COLO668 (cell line): ENCODE measurements around the gene CORO1C.
"Not testable (repeated sequence)": the region's sequence is repeated elsewhere in the genome, so short reads cannot be mapped to it uniquely, and the experiment has no call there.

Experiments
- DNase-seq: peaks from one replicate; lab custom pipeline; 2025; ENCODE audit not compliant: unreplicated experiment; lab: John Stamatoyannopoulos, UW

Gene CORO1C

DNA sequence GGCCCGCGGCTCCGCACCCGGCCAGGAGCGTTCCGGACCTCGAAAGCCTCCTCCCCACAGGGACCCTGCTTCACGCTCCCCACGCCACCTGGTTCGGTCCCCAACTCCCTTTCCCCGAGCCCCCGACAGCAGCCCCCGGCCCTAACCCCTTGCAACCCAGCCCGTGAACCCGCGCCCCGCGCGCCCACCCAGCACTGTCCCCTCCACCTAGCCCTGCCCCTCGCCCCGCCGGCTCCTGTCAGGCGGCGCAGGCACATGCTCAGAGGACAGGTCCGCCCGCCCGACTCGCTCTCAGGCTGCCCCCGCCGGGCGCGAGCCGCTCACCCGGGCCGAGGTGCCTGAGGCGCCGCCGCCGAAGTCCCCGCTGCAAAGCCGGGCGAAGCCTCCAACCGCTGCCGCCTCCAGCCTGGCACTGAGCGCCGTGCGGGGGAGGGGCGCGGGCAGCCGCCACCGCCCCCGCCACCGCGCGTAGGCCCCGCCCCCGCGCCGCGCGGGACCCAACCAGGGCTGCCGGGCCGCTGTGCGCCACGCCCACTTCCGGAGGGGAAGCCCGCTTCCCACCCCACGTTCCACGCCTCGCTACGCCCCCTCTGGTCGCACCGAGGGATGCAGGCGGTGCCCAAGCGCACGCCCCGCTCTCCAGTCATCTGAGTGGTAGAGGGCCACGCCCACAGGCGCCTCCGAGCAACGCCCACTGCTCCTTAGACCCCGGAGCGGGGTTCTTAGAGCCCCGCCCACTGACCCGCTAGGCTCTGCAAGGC is at the start of gene CORO1C:
Gene CORO1C (minus strand): TSS at position 414 of the 761 bp plus-strand sequence. CDS start 30,200 bp downstream, outside the sequence.
- peak; percentile 99 for DNase-seq

DNA sequence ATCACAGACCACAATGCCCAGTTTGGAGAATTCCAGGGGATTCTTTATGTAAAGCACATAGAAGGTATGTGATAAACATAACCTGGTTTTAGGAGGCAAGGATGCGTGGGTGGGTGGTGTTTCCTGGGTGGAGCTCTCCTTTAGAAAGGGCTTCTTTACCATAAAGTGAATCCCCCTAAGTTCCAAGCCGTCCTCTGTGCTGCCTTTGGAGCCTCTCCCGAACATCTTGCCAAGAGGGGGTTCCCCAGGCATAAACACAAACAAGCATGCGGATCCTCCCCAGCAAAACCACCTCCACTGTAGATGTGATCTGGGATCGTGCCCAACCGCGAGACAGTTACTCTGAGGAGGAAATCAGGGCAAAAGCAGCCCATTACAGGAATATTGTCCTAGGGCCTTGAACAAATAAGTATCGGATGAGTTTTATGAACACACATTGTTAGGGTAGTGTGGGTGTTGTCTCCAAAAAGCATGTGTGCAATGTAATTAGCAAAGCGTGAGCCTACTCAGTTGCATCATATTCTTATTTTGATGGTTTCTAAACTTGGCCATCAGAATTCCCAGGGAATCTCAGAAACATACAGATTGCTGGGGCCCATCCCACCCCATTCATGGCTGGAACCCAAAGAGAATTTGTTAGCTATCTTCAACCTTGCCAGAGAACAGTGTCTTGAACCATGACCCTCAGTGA is 48.8 kb upstream of the CORO1C start:
- DNase-seq: no peak

DNA sequence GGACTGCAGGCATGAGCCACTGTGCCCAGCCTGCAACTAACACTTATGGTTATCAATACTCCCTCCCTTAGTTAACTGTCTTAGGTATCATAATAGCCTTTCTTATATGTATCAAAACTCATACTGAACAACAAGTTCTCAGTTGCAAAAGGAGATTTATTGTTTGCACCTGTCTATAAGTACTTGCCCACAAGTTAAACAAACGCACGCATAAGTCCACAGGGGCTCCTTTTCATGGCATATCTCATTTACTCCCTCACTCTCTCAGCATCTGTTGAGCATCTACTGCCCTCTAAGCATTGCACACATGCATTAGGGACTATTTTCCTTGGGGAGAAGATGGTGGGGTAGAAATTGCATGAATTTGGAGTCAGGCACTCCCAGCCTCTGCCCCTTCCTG is 46.7 kb upstream of the CORO1C start:
- no peak for DNase-seq

DNA sequence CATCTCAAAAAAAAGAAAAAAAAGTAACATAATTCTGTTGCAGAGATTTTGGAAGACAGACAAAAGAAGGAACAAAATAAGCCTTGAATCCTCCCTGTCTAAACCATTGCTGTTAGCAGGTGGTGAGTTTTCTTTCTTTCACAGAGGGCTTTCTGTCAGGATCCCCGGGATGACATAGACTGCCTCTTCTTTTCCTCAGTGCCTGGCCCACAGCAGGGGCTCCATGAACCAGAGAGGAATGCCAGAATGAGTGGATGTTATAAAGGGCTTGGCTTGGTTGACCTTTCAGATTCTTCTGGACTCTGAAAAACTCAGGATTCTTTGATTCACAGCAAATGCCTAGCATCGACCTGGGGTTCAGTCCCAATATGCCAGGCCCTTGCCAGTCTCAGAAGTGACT is 45.8 kb upstream of the CORO1C start:
- DNase-seq: no peak

DNA sequence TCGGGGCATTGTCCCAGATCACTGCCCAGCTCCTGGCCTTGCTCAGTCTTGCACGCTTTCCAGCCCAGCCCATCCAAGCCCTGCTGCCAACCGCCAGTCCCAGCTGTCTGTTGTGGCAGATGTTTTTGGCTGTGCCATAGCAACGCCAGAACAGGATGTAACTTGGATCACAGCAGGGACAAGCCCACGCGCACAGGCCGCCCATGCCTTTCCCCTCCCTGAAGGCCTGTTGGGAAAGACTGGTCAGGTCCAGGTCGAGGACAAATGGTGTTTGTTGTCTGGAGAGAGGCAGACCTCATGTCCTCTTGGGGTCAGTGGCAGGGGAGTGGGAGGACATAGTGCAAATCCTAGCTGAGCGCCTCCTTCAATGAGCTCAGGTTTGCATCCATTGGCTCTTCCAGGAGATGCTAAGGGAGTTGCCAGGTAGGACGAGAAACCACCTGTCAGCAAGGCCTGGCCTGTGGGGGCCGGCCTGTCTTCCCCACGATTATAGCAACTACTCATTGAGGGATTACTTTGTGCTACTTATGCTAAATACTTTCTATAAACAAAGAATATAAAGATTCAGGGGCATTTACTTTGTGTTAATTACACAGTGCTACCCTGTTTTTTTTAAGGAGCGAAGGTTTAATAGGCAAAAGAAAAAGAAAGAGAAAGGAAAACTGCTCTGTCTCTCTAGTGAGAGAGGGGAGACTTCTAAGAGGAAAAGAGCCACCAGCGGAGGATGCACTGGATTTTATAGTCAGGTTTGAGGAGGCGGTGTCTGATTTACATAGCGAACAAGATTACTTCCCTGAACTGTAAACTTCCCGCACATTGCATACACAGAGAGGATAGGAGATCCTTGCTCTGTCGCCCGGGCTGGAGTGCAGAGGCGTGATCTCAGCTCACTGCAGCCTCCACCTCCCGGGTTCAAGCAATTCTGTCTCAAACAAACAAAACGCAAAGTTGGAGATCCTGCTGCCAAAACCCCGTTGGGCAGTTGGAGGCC is 42.8 kb upstream of the CORO1C start:
- peak; percentile 95 for DNase-seq

DNA sequence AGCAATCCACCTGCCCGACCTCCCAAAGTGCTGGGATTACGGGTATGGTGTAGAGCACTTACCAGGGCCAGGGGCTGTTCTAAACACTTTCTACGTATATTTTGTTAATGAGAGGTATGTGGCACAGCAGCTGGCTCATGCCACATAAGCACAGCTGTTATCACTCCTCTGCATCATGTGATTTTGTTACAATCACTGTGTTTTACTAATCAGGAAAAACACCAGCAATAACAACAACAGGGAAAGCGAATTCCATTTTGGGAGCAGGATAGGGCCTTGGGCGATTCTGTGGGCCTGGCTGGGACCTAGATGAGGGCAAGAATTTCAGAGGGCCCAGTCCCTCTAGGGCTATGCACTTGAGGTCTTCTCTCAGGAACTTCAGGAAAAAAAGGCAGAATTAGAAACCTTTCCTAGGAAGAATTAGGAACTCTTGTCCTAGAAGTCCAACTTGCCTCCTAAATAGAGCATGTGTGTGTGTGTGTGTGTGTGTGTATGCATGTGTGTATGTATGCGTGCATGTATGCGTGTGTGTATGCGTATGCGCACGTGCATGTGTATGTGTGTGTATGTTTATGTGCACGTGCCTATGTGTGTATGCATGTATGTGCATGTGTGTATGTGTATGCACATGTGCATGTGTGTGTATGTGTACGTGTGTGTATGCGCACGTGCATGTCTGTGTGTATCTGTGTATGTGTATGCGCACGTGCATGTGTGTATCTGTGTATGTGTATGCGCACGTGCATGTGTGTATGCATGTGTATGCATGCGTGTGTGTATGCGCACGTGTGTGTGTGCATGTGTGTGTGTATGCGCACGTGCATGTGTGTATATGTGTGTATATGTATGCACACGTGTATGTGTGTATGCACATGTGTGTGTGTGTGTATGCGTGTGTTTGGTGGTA is 41.8 kb upstream of the CORO1C start:
- no peak for DNase-seq

DNA sequence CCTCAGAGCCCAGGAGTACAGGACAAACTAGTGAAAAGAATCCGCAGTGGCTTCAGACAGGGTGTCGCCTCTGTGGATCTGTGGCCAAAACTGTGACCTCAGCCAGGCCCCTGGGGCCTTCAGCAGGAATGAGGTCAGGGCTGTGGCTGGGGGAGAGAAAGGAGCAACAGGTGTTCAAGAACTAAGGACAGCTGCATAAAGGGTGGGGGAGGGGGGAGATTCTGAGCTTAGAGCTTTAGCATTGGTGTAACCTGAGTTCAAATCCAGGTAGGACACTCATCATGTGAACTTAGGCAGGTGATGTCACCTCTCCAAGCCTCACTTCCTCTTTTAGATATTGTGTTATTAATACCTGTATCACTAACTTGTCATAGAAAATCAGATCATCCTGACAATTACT is 40.9 kb upstream of the CORO1C start:
- DNase-seq: peak; percentile 86

DNA sequence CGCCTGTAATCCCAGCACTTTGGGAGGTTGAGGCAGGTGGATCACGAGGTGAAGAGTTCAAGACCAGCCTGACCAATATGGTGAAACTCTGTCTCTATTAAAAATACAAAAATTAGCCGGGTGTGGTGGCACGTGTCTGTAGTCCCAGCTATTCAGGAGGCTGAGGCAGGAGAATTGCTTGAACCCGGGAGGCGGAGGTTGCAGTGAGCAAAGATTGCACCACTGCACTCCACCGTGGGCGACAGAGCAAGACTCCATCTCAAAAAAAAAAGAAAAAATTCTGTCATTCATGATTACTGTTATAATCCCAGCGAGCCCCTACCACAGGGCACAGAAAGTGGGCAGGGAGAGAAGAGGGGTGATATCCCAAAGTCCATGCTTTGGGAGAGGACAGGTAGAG is 40.5 kb upstream of the CORO1C start:
- DNase-seq: not testable (repeated sequence)

DNA sequence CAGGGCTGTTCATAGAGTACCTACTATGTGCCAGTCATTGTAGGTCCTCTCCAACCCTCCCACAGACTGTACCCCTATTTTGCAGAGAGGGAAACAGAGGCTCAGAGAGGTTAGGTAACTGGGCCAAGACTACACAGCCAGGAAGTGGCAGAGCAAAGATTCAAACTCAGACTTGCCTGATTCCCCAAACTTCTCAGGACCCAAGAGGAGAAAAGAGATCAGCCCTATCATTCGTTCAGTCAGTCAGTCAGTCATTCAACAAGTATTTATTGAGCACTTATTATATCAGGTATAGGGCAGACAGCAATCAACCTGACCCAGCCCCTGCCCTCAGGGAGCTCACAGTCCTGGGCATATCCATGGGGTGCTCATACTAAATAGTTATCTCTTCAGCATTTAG is 39.6 kb upstream of the CORO1C start:
- no peak for DNase-seq

DNA sequence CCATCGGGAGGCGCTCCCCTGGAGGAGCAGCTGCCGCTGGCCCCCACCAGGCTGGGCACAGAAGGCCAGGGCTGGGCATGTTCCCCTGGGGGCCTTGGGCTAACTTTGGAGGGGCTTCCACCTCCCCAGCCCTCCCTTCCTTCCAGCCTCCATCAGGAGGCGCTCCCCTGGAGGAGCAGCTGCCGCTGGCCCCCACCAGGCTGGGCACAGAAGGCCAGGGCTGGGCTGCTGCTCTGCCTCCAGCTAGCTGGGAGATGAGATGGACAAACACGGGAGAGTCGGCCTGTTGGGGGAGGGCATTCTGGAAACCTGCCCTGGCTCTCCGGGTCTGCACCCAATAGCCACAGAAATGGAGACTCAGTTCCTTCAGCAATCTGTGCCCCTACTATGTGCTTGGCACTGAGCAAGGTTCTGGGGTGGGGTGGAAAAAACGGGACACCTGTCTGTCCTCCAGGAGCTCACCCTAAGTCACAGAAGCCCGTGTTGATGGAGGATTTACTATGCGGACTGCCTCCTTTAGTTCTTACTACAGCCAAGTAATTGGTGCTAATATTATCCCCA is 39.0 kb upstream of the CORO1C start:
- DNase-seq: no peak

DNA sequence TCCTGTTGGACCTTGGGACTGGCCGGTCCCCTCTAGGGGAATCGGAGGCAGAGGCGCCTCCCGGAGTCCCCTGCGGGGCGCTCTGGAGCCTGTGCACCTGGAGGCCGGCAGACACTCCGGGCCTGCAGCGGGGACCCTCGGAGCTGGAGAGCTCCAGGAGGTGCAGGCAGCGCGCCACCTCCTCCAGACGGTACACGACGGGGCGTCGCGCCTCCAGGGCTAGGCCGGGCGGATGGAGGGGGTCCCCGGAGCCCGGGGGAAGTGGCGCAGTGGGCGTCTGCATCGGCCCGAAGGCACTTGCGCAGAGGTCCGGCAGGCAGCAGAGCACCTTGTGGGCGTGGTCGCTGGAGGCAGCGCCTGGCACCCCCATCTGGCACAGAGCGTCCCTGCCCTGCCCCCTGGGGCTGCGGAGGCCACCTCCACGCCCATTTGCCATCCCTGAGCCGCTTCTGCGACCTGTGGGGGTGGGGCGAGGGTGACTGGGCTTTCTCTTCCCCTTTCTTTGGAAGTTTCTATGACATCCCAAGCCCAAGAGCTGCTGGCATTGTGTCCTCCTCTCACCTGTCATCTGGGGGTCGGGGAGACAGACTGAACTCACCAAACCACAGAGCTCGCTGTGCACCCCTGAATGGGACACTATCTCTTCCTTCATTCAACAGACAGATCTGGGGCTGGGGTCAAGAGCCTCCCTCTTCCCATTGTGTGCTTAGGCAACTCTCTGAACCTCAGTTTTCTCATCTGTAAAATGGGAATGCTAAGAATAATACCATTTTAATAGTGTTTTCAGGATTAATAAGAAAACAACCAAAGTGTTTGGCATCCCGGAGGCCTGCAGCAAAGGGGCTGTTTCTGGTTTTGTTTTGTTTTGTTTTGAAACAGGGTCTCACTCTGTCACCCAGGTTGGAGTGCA is 37.5 kb upstream of the CORO1C start:
- DNase-seq: peak; percentile 81

DNA sequence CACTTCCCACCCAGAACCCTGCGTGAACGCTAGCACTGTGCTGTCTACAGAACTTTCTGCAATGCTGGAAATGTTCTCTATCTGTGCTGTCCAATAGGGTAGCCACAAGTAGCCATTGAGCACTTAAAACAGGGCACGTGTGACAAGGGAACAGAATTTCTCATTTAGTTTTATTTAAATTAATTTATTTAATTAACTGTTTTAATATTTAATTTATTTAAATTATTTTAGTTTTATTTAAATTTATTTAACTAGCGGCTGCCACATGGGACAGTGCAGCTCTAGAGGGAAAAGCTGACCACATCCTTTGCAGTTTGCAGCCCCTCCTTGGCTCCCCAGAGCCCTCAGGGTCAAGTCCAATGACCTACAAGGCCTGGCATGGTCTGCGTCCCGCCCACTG is 35.0 kb upstream of the CORO1C start:
- no peak for DNase-seq

DNA sequence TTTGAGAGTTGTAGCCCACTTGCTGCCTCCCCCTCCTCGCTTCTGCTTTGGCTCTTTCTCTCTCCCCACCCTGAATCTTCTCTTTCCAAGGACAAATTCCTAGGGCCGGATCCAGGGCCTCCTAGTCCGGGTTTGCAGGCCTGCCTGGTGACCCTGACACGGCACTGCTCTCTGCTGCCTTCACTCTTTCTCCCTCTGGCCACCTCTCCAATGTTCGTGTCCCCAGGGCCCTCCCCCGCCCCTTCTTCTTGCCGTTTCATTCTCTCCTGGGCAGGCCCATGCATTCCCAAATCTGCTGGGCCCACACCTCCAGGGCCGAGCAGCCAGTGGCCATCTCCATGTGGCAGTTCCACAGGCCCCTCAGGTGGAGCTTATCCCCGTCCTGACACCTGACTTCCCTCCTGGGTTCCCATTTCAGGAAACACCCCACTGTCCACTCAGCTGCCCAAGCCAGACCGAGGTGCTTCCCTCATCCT is 34.0 kb upstream of the CORO1C start:
- DNase-seq: no peak

DNA sequence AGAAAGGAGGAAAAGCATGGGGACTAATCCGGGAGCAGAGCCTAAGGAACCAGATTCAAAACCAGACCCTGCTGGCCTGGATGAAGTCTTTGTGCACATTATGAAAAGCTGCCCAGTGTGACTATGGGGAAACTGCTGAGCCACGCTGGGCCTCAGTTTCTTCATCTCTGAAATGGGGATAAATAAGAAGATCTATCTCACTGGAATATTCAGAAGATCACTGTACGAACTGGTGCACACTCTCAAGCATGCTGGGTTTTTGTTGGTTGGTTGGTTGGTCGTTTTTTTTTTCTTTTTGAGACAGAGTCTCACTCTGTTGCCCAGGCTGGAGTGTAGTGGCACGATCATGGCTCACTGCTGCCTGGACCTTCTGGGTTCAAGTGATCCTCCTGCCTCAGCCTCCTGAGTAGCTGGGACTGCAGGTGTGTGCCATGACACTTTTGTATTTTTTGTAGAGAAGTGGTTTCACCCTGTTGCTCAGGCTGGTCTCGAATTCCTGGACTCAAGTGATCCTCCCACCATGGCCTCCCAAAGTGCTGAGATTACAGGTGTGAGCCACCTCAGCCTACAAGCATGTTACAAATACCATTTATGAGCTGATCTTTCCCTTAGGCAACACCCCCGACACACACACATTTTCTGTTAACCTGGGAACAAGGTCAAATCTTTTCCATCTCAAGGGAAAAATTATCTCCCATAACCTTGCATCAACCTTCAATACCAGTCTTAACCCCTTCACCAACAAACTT is 33.4 kb upstream of the CORO1C start:
- DNase-seq: no peak

DNA sequence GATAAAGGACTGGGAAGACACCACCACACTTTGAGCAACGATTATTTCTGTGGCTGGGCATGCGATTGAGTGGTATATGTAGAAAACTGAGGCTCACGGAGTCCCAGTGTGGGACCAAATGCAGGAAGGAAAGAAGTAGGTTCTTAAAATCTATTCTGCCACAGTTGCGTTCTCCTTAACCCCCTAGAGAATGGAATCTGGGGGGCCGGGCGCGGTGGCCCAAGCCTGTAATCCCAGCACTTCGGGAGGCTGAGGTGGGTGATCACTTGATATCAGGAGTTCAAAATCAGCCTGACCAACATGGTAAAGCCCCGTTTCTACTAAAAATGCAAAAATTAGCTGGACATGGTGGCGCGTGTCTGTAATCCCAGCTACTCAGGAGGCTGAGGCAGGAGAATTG is 29.9 kb upstream of the CORO1C start:
- DNase-seq: no peak

DNA sequence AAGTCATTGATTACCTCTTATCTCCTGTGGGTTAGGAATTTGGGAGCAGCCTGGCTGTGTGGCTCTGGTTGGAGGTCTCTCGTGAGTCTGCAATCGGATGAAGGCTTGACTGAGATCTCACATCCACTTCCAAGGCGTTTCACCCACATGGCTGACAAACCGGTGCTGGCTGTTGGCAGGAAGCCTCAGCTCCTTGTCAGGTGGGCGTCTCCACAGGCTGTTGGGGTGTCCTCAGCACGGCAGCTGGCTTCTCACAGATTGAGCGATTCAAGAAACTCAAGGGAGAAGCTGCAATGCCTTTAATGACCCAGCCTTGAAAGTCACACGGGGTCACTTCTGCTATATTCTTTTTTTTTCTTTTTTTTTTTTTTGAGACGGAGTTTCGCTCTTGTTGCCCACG is 28.6 kb upstream of the CORO1C start:
- no peak for DNase-seq

DNA sequence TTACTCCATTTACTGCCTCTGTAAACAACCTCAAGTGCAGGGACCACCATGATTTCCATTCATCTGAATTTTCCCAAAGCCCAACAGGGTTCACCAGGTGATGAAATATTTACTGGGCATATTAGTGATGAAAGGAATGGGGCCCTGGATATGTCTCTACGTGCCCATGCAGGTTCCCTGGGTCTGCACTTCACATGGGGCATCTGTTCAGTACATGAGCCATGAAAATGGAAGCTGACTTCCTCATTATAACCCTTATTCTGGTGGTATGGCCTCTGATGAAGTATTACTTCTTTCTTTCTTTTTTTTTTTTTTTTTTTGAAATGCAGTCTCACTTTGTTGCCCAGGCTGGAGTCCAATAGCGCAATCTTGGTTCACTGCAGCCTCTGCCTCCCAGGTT is 26.5 kb upstream of the CORO1C start:
- DNase-seq: peak; percentile 41

DNA sequence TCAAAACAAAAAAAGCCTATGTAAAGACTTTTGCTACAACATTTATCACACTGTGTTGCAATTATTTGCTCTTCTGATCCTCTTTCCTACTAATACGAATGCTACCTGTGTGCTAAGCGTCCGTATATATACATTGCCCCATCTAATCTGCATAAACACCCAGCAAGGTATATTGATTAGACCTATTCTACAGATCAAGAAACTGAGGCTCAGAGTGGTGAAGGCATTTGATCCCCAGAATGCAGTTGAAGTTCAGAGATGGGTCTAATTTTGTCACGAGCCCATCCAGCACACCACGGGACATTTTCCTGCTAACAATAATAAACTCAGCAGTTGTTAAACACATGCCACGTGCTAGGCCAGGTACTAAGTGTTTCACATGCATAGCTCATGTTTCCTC is 25.1 kb upstream of the CORO1C start:
- no peak for DNase-seq
